ENCODE data around the gene TBC1D5. TPM values are rescaled to one million over a fixed set of nuclear protein-coding genes. Genes with fewer than 3 reads are reported as not detected.
"Not testable (repeated sequence)": the region's sequence is repeated elsewhere in the genome, so short reads cannot be mapped to it uniquely, and the experiment has no call there.

The TBC1D5 gene
- total RNA-seq, 1 experiment from 2014 or later: 33.9 TPM

DNA sequence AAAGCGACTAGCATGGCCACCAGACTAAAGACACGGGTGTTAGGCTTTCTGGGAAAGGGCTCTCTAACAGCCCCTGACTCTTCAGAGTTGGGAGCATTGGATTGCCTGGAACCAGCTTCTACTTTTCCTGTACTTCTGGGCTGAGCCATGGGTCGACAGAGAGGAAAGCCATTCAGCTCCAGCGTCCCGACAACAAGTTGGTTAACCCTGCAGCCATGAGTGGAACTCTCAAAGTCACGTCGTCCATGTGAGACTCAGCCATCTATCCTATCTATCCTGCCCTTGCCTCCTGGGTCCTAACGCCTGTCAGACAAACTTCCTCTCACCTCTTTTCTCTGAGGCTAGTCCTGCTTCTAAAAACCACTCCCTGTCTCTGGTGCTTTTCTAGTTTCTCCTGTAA, 32.6 kb upstream of the TBC1D5 start:
- H3K27me3 ChIP-seq (ENCODE audit: insufficient read depth, low read length): no peaks in the 10 kb centered on the region
- no peak overlapping the region for H3K27ac ChIP-seq (ENCODE audit: low read depth, low read length)
- no peak overlapping the region for H3K4me2 ChIP-seq (ENCODE audit: low read length)
- TF ChIP-seq, protein P1, sequence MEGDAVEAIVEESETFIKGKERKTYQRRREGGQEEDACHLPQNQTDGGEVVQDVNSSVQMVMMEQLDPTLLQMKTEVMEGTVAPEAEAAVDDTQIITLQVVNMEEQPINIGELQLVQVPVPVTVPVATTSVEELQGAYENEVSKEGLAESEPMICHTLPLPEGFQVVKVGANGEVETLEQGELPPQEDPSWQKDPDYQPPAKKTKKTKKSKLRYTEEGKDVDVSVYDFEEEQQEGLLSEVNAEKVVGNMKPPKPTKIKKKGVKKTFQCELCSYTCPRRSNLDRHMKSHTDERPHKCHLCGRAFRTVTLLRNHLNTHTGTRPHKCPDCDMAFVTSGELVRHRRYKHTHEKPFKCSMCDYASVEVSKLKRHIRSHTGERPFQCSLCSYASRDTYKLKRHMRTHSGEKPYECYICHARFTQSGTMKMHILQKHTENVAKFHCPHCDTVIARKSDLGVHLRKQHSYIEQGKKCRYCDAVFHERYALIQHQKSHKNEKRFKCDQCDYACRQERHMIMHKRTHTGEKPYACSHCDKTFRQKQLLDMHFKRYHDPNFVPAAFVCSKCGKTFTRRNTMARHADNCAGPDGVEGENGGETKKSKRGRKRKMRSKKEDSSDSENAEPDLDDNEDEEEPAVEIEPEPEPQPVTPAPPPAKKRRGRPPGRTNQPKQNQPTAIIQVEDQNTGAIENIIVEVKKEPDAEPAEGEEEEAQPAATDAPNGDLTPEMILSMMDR (IDR thresholded peaks at IDR 0.05 in 2 of 3, conservative IDR thresholded peaks at IDR 0.05 in 1 of 3; ENCODE audit: borderline replicate concordance in 1 of 3, insufficient read depth in 1 of 3, low read depth in 2 of 3, low read length in 2 of 3): no peak
- TF ChIP-seq POLR2A (IDR thresholded peaks at IDR 0.05; ENCODE audit: borderline replicate concordance, extremely low read depth, insufficient read depth, insufficient read length) (no peak), SRF (IDR thresholded peaks at IDR 0.05; ENCODE audit: low read depth) (no peak), CBX3 (IDR thresholded peaks at IDR 0.05; ENCODE audit: low read depth) (no peak), SP1 (IDR thresholded peaks at IDR 0.05; ENCODE audit: low read depth) (no peak), JUND (IDR thresholded peaks at IDR 0.05) (no peak), SIN3A (IDR thresholded peaks at IDR 0.05; ENCODE audit: low read depth) (no peak), ELF1 (IDR thresholded peaks at IDR 0.05; ENCODE audit: borderline replicate concordance, low read depth) (no peak), EZH2 (IDR thresholded peaks at IDR 0.05) (no peak), FOSL1 (IDR thresholded peaks at IDR 0.05; ENCODE audit: low read depth) (no peak), TCF7L2 (IDR thresholded peaks at IDR 0.05; ENCODE audit: borderline replicate concordance, extremely low read depth, insufficient read depth, insufficient read length) (no peak), POLR2AphosphoS5 (IDR thresholded peaks at IDR 0.05; ENCODE audit: low read depth, low read length) (no peak), YY1 (IDR thresholded peaks at IDR 0.05; ENCODE audit: extremely low read depth, insufficient replicate concordance, low read depth, low read length) (no peak), CEBPB (IDR thresholded peaks at IDR 0.05; ENCODE audit: low read depth) (no peak)
- TF ChIP-seq, protein P2, sequence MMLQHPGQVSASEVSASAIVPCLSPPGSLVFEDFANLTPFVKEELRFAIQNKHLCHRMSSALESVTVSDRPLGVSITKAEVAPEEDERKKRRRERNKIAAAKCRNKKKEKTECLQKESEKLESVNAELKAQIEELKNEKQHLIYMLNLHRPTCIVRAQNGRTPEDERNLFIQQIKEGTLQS (IDR thresholded peaks at IDR 0.05): no peak
- TF ChIP-seq, protein P3, sequence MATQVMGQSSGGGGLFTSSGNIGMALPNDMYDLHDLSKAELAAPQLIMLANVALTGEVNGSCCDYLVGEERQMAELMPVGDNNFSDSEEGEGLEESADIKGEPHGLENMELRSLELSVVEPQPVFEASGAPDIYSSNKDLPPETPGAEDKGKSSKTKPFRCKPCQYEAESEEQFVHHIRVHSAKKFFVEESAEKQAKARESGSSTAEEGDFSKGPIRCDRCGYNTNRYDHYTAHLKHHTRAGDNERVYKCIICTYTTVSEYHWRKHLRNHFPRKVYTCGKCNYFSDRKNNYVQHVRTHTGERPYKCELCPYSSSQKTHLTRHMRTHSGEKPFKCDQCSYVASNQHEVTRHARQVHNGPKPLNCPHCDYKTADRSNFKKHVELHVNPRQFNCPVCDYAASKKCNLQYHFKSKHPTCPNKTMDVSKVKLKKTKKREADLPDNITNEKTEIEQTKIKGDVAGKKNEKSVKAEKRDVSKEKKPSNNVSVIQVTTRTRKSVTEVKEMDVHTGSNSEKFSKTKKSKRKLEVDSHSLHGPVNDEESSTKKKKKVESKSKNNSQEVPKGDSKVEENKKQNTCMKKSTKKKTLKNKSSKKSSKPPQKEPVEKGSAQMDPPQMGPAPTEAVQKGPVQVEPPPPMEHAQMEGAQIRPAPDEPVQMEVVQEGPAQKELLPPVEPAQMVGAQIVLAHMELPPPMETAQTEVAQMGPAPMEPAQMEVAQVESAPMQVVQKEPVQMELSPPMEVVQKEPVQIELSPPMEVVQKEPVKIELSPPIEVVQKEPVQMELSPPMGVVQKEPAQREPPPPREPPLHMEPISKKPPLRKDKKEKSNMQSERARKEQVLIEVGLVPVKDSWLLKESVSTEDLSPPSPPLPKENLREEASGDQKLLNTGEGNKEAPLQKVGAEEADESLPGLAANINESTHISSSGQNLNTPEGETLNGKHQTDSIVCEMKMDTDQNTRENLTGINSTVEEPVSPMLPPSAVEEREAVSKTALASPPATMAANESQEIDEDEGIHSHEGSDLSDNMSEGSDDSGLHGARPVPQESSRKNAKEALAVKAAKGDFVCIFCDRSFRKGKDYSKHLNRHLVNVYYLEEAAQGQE (IDR thresholded peaks at IDR 0.05; ENCODE audit: low read depth): no peak
- H3K9ac ChIP-seq (ENCODE audit: low read length): no peak overlapping the region
- ChIA-PET CTCF (no interaction called here), RAD21 (ENCODE audit: low non-redundant PET in 1 of 2, low total read pairs in 2 of 2, uncharacterized antibody in 2 of 2, unreplicated experiment in 2 of 2) (no interaction called here), POLR2A (no interaction called here)
- no peak for DNase-seq (ENCODE audit: low read depth, low spot score)
- no peak for ATAC-seq
- no peaks in the 10 kb centered on the region for H4K20me1 ChIP-seq (ENCODE audit: insufficient read depth)
- H3K4me1 ChIP-seq (ENCODE audit: control insufficient read depth in 1 of 2, insufficient read depth in 2 of 2, low read length in 2 of 2): no peaks in the 10 kb centered on the region
- no peaks in the 10 kb centered on the region for H3K36me3 ChIP-seq (ENCODE audit: control insufficient read depth in 1 of 2, insufficient read depth in 2 of 2, low read length in 2 of 2)
- no peaks in the 10 kb centered on the region for H3K79me2 ChIP-seq (ENCODE audit: insufficient read depth, low read length)
- no peak overlapping the region for H3K4me3 ChIP-seq (replicated peaks in 1 of 2; ENCODE audit: low read depth in 1 of 2, low read length in 2 of 2)
- intact Hi-C loops (cut with micrococcal nuclease): no loop called here
- H3K9me2 ChIP-seq (ENCODE audit: insufficient read depth): no peaks in the 10 kb centered on the region
- no peak overlapping the region for H2AFZ ChIP-seq (ENCODE audit: low read depth, low read length, poor library complexity, severe bottlenecking)
- no peaks in the 10 kb centered on the region for H3K9me3 ChIP-seq (ENCODE audit: control insufficient read depth in 1 of 2, insufficient read depth in 1 of 2, low read depth in 1 of 2, low read length in 2 of 2)
- BruUV-seq (replicated peaks): no TSS peak

DNA sequence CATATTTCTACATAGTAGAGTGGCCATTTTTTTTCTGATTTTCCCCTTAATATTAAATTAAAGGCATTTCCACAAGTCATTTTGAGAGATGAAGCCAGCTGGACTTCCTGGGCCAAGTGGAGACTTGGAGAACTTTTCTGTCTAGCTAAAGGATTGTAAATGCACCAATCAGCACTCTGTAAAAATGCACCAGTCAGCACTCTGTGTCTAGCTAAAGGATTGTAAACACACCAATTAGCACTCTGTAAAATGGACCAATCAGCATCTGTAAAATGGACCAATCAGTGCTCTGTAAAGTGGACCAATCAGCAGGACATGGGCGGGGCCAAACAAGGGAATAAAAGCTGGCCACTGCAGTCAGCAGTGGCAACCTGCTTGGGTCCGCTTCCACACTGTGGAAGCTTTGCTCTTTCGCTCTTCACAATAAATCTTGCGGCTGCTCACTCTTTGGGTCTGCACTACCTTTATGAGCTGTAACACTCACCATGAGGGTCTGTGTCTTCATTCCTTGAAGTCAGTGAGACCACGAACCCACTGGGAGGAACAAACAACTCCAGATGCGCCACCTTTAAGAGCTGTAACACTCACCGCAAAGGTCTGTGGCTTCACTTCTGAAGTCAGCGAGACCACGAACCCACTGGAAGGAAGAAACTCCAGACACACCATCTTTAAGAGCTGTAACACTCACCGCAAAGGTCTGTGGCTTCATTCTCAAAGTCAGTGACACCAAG, 31.9 kb upstream of the TBC1D5 start:
- H3K9me3 ChIP-seq (ENCODE audit: control insufficient read depth in 1 of 2, insufficient read depth in 1 of 2, low read depth in 1 of 2, low read length in 2 of 2); H3K36me3 ChIP-seq (ENCODE audit: control insufficient read depth in 1 of 2, insufficient read depth in 2 of 2, low read length in 2 of 2); H3K27me3 ChIP-seq (ENCODE audit: insufficient read depth, low read length); H3K4me2 ChIP-seq (ENCODE audit: low read length); H3K79me2 ChIP-seq (ENCODE audit: insufficient read depth, low read length); H3K4me3 ChIP-seq (replicated peaks in 1 of 2; ENCODE audit: low read depth in 1 of 2, low read length in 2 of 2); H3K9ac ChIP-seq (ENCODE audit: low read length); CTCF ChIA-PET; intact Hi-C loops (cut with micrococcal nuclease); RAD21 ChIA-PET (ENCODE audit: low non-redundant PET in 1 of 2, low total read pairs in 2 of 2, uncharacterized antibody in 2 of 2, unreplicated experiment in 2 of 2); H3K9me2 ChIP-seq (ENCODE audit: insufficient read depth); POLR2A ChIA-PET; BruUV-seq (replicated peaks); H3K4me1 ChIP-seq (ENCODE audit: control insufficient read depth in 1 of 2, insufficient read depth in 2 of 2, low read length in 2 of 2); H4K20me1 ChIP-seq (ENCODE audit: insufficient read depth); DNase-seq (ENCODE audit: low read depth, low spot score); H2AFZ ChIP-seq (ENCODE audit: low read depth, low read length, poor library complexity, severe bottlenecking); ATAC-seq; H3K27ac ChIP-seq (ENCODE audit: low read depth, low read length): not testable (repeated sequence)

Measured in HCT116 (cell line).